K562 (cell line): ENCODE measurements around the gene POLR1B. TPM values are rescaled to one million over a fixed set of nuclear protein-coding genes. Genes with fewer than 3 reads are reported as not detected.

ENCODE experiments used
- ATAC-seq: fragments of 200-7000 bp; cut with Tn5 transposase; 3 replicates; pipeline ENCODE4 v1.9.1; 2020; ENCODE audit warnings: moderate library complexity
- BruUV-seq: library from RNA; stranded (reverse); fragments of 400-500 nt; replicated peaks from 2 replicates; lab custom pipeline; 2021; lab: Mats Ljungman, UMichigan
- CTCF ChIA-PET: fragments of 300-600 bp; formaldehyde crosslinking; extraction: SDS; loops from one replicate; lab custom pipeline; 2021; ENCODE audit warnings: low intra/inter-chr PET ratio; lab: Yijun Ruan, JAX
- POLR2A ChIA-PET: fragments of 300-600, 350-650 bp; sonication (Branson Sonifier 250); formaldehyde crosslinking; extraction: SDS; loops from one replicate; lab custom pipeline; 2021; ENCODE audit warnings: antibody characterized with exemption, inconsistent platforms; lab: Yijun Ruan, JAX
- DNase-seq, 4 experiments: peaks; one replicate each; pipeline versions ENCODE4 v3.0.0 to v3.0.0-alpha.2; 2011 to 2018; ENCODE audit warnings: low spot score in 3 of 4, mixed read lengths in 3 of 4; ENCODE audit errors: extremely low read depth in 1 of 4
- FAIRE-seq: peaks from 2 replicates; lab custom pipeline; 2011; peaks lifted over from hg19 to GRCh38; lab: Jason Lieb, UNC
- H2AFZ ChIP-seq: 2 replicates; pipeline ENCODE4 v1.6.0; 2011; ENCODE audit warnings: low read depth, low read length, control low read depth, inconsistent platforms
- H3K27ac ChIP-seq: fragments of 200-600 bp; 3 replicates; pipeline ENCODE4 v1.8.0; 2011; ENCODE audit warnings: low read depth, mild to moderate bottlenecking, control low read depth, inconsistent platforms, low read length, moderate library complexity, mixed read lengths; ENCODE audit errors: extremely low read depth
- H3K27me3 ChIP-seq, 2 experiments: fragments of 300-600 bp in 1 of 2; 2 replicates in 1 of 2; 3 replicates in 1 of 2; pipeline versions ENCODE4 v1.6.0 to v1.8.0; 2011; ENCODE audit warnings: inconsistent platforms in 2 of 2, low read length in 2 of 2, mild to moderate bottlenecking in 1 of 2, mixed read lengths in 1 of 2, moderate library complexity in 1 of 2; ENCODE audit not compliant: control insufficient read depth in 2 of 2, insufficient read depth in 2 of 2
- H3K36me3 ChIP-seq: fragments of 300-600 bp; 3 replicates; pipeline ENCODE4 v1.8.0; 2011; ENCODE audit warnings: mild to moderate bottlenecking, low read length, inconsistent platforms; ENCODE audit not compliant: control insufficient read depth, insufficient read depth
- H3K4me1 ChIP-seq, 2 experiments: fragments of 200-600 bp in 1 of 2; replicated peaks in 1 of 2; 2 replicates in 1 of 2; 3 replicates in 1 of 2; pipeline versions ENCODE4 v1.5.1 to v1.8.0; 2011; ENCODE audit warnings: inconsistent platforms in 2 of 2, low read length in 2 of 2, mild to moderate bottlenecking in 1 of 2, mixed read lengths in 1 of 2, moderate library complexity in 1 of 2; ENCODE audit not compliant: control insufficient read depth in 2 of 2, insufficient read depth in 2 of 2
- H3K4me2 ChIP-seq: 2 replicates; pipeline ENCODE4 v1.6.1; 2011; ENCODE audit warnings: low read length, control low read depth, inconsistent platforms, mixed read lengths; ENCODE audit not compliant: insufficient read depth
- H3K4me3 ChIP-seq: fragments of 200-600 bp; sonication (generic), shearing (Covaris generic); 2 replicates; pipeline ENCODE4 v1.5.1; 2016; ENCODE audit warnings: control low read depth, inconsistent platforms
- H3K79me2 ChIP-seq: fragments of 200-600 bp; 3 replicates; pipeline ENCODE4 v1.8.0; 2011; ENCODE audit warnings: low read length, inconsistent platforms; ENCODE audit not compliant: control insufficient read depth, insufficient read depth
- H3K9ac ChIP-seq, 2 experiments: 2 replicates each; pipeline versions ENCODE4 v1.6.0 to v1.6.1; 2011; ENCODE audit warnings: low read depth in 2 of 2, low read length in 2 of 2, control low read depth in 1 of 2, inconsistent platforms in 1 of 2, mild to moderate bottlenecking in 1 of 2, mixed read lengths in 1 of 2; ENCODE audit not compliant: insufficient read depth in 1 of 2
- H3K9me1 ChIP-seq: one replicate; pipeline ENCODE4 v1.6.0; 2011; ENCODE audit warnings: inconsistent platforms, mild to moderate bottlenecking, low read length, moderate library complexity; ENCODE audit not compliant: control insufficient read depth, insufficient read depth
- H3K9me3 ChIP-seq: replicated peaks from 2 replicates; pipeline ENCODE4 v1.5.1; 2011; ENCODE audit warnings: low read depth, low read length, inconsistent platforms; ENCODE audit not compliant: control insufficient read depth, insufficient read depth
- H4K20me1 ChIP-seq: replicated peaks from 2 replicates; pipeline ENCODE4 v1.6.1; 2011; ENCODE audit warnings: low read length, inconsistent platforms, mixed read lengths; ENCODE audit not compliant: control insufficient read depth, insufficient read depth
- AFF4 ChIP-seq: sonication (generic); formaldehyde crosslinking; IDR thresholded peaks from 2 replicates; pipeline ENCODE4 v1.8.0; 2023; ENCODE audit warnings: mild to moderate bottlenecking, missing genetic modification reagents
- CBX1 ChIP-seq: sonication (generic); IDR thresholded peaks from 2 replicates; pipeline ENCODE4 v1.6.1; 2016; ENCODE audit warnings: antibody characterized with exemption, low read depth, mild to moderate bottlenecking
- DIDO1 ChIP-seq: fragments of 450-650 bp; IDR thresholded peaks from 2 replicates; pipeline ENCODE4 v1.6.1; 2016; ENCODE audit warnings: low read depth, missing biosample characterization, missing genetic modification characterization
- HIVEP1 ChIP-seq: fragments of 250-450 bp; sonication (Bioruptor Pico); IDR thresholded peaks from 2 replicates; pipeline ENCODE4 v1.4.0; 2020; ENCODE audit warnings: mild to moderate bottlenecking
- L3MBTL2 ChIP-seq: fragments of 450-650 bp; IDR thresholded peaks from 2 replicates; pipeline ENCODE4 v1.6.1; 2016; ENCODE audit warnings: mild to moderate bottlenecking, moderate library complexity
- MYC ChIP-seq, 2 experiments: fragments of 250-450 bp in 1 of 2; sonication (Bioruptor Pico) in 1 of 2; IDR thresholded peaks; 2 replicates each; pipeline versions ENCODE4 v1.5.1 to v1.6.1; 2012 to 2021; ENCODE audit warnings: low read depth in 2 of 2, borderline replicate concordance in 1 of 2, improper control_type of control experiment in 1 of 2, low read length in 1 of 2, mild to moderate bottlenecking in 1 of 2, moderate library complexity in 1 of 2
- NELFE ChIP-seq: IDR thresholded peaks from 2 replicates; pipeline ENCODE4 v1.6.1; 2011; ENCODE audit warnings: mild to moderate bottlenecking; ENCODE audit not compliant: insufficient read depth, insufficient read length
- NR1H2 ChIP-seq: sonication (generic); formaldehyde crosslinking; IDR thresholded peaks from 2 replicates; pipeline ENCODE4 v1.4.0; 2020; ENCODE audit warnings: mild to moderate bottlenecking, missing genetic modification reagents
- POLR3A ChIP-seq: IDR thresholded peaks from 2 replicates; pipeline ENCODE4 v1.6.1; 2011; ENCODE audit warnings: borderline replicate concordance, mild to moderate bottlenecking, moderate library complexity; ENCODE audit not compliant: insufficient read length, insufficient read depth; ENCODE audit errors: extremely low read depth
- RBM17 ChIP-seq: fragments of 200-400 bp; formaldehyde crosslinking; IDR thresholded peaks from 2 replicates; pipeline ENCODE4 v1.6.1; 2017; ENCODE audit warnings: low read depth, mild to moderate bottlenecking, low read length, borderline replicate concordance
- RBM25 ChIP-seq: fragments of 200-400 bp; formaldehyde crosslinking; IDR thresholded peaks from 2 replicates; pipeline ENCODE4 v1.6.1; 2018; ENCODE audit warnings: low read length, low read depth, moderate library complexity; ENCODE audit not compliant: severe bottlenecking
- TFE3 ChIP-seq: fragments of 450-650 bp; formaldehyde crosslinking; IDR thresholded peaks from 2 replicates; pipeline ENCODE4 v1.4.0; 2020; ENCODE audit warnings: mild to moderate bottlenecking, mixed read lengths
- WGBS: fragments of 100-300 bp; shearing (Covaris generic); methylation state at CpG from one replicate; pipeline ENCODE4 v1.1.6; 2016; ENCODE audit warnings: low coverage, mixed read lengths; ENCODE audit not compliant: insufficient coverage; ENCODE audit errors: missing lambda C conversion rate; 5-methylcytosine and 5-hydroxymethylcytosine counted together
- in situ Hi-C: fragments of 300-500 bp; cut with MboI; formaldehyde crosslinking; loops from 4 replicates; pipeline ENCODE4 v1.15.0; 2018; ENCODE audit warnings: inconsistent platforms, mixed read lengths
- intact Hi-C: fragments of 100-400 bp; cut with micrococcal nuclease; formaldehyde crosslinking; loops from 2 replicates; pipeline ENCODE4 v1.14.2; 2022
- polyA plus RNA-seq, 8 experiments: library from polyadenylated mRNA; depleted of rRNA in 4 of 8; stranded (reverse) in 5 of 8; unstranded in 3 of 8; fragments of >200 nt; fragmentation: Nextera tagmentation in 2 of 8; fragmentation: Illumina TruSeq in 1 of 8; extraction: Ambion mirVana in 2 of 8; extraction: Trizol in 1 of 8; gene quantifications; 2 replicates each; pipeline versions ENCODE4 v1.2.1 to v1.2.3, GENCODE V29; 2011 to 2014; ENCODE audit warnings: inconsistent platforms in 1 of 8, missing spikeins in 1 of 8
- total RNA-seq, 7 experiments: library from RNA; depleted of rRNA in 6 of 7; stranded (reverse); fragments of >200 nt in 6 of 7; fragmentation: Illumina TruSeq in 2 of 7; extraction: Trizol in 2 of 7; gene quantifications; 2 replicates each; pipeline versions ENCODE4 v1.2.1 to v1.2.3, GENCODE V29; 2011 to 2021; ENCODE audit warnings: low replicate concordance in 1 of 7
- TF ChIP-seq, protein P1 (sequence below): sonication (generic); formaldehyde crosslinking; IDR thresholded peaks from 2 replicates; pipeline ENCODE4 v1.8.1; 2023; ENCODE audit warnings: mild to moderate bottlenecking, missing genetic modification reagents

Gene POLR1B
- total and polyA plus RNA-seq, 9 of the 15 experiments (the other 6 are each of a cell fraction or from before 2014, with no cell fraction given) = 19.8 to 55.1 (median 40.2) TPM

DNA sequence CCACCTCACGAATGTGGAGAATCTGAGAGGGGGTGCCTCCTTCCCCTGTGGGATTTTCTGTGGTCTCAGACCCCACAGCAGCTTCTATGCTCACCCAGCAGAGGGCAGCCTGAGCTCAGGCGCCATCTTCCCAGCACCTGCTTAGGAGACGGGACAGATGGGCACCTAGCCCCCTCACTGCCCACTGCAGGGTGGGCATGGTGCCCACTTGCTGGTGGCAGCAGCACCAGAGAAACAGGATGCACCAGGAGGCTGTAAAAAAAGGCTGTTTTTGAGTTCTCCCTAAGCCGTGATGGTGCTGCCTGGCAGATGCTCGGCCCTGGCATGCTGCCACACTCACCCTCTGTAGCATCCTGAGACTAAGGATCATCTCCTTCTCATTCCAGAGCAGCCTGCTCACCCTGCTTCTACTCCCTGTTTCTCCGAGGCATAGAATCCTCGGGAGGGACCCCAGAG lies 84.4 kb downstream of the POLR1B start:
- intact Hi-C loops = loop anchor here (1.0 to 2.0 kb wide), 3 partner anchors 18 to 100 kb away; partner anchors contain the start of gene SLC20A1
- H3K4me1 ChIP-seq = peaks cover 18 to 52% of the 10 kb centered on the region in 2 experiments
- FAIRE-seq (peak; percentile 65), ATAC-seq (peak; percentile 88), DNase-seq (peak; percentile 52 to 78 (median 64))
- BruUV-seq = no TSS peak
- CTCF ChIA-PET = interaction anchor here (0.9 to 4.2 kb wide), 2 partner anchors 99 to 102 kb away, joined by 3 to 48 read pairs; no protein-coding TSS in a partner anchor
- no peaks in the 10 kb centered on the region for H4K20me1 ChIP-seq
- H3K9me3 ChIP-seq = no peaks in the 10 kb centered on the region
- H3K4me3 ChIP-seq = no peak overlapping the region
- no peaks in the 10 kb centered on the region for H3K79me2 ChIP-seq
- H3K9me1 ChIP-seq = no peaks in the 10 kb centered on the region
- no peaks in the 10 kb centered on the region for H3K27me3 ChIP-seq
- in situ Hi-C loops = loop anchor here (5.0 kb wide), 1 partner anchor 101 kb away; no protein-coding TSS in a partner anchor
- H3K36me3 ChIP-seq = no peaks in the 10 kb centered on the region
- no peak overlapping the region for H3K4me2 ChIP-seq
- H2AFZ ChIP-seq = peak overlapping the region; percentile 87
- POLR2A ChIA-PET = interaction anchor here (1.0 to 1.3 kb wide), 6 partner anchors 9 to 116 kb away, joined by 3 to 4 read pairs (median 3); no protein-coding TSS in a partner anchor
- H3K27ac ChIP-seq = no peak overlapping the region
- H3K9ac ChIP-seq = no peak overlapping the region
- 21% methylated on average over 6 of the region's 7 CpGs for WGBS
- no peak for TF ChIP-seq AFF4 (CRISPR knock-in tag)
- TF ChIP-seq MYC (IDR thresholded peaks at IDR 0.05; ENCODE audit: low read depth, low read length) = peak; percentile 23; the same call in 1 of the 2 replicates
- no peak for TF ChIP-seq MYC (CRISPR knock-in tag; IDR thresholded peaks at IDR 0.05; ENCODE audit: borderline replicate concordance, low read depth)
- TF ChIP-seq RBM25 = no peak
- TF ChIP-seq DIDO1 (tag) = no peak
- TF ChIP-seq TFE3 (CRISPR knock-in tag) = no peak
- TF ChIP-seq RBM17 = no peak
- no peak for TF ChIP-seq POLR3A
- TF ChIP-seq CBX1 = no peak
- no peak for TF ChIP-seq NELFE
- TF ChIP-seq NR1H2 (CRISPR knock-in tag) = no peak
- TF ChIP-seq HIVEP1 = no peak
- TF ChIP-seq, protein P1, sequence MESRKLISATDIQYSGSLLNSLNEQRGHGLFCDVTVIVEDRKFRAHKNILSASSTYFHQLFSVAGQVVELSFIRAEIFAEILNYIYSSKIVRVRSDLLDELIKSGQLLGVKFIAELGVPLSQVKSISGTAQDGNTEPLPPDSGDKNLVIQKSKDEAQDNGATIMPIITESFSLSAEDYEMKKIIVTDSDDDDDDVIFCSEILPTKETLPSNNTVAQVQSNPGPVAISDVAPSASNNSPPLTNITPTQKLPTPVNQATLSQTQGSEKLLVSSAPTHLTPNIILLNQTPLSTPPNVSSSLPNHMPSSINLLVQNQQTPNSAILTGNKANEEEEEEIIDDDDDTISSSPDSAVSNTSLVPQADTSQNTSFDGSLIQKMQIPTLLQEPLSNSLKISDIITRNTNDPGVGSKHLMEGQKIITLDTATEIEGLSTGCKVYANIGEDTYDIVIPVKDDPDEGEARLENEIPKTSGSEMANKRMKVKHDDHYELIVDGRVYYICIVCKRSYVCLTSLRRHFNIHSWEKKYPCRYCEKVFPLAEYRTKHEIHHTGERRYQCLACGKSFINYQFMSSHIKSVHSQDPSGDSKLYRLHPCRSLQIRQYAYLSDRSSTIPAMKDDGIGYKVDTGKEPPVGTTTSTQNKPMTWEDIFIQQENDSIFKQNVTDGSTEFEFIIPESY (CRISPR knock-in tag) = no peak
- TF ChIP-seq L3MBTL2 = 0 out of 2 replicates have a peak, but pooled peaks have one; percentile 20
